ENCODE results near the gene BTNL9.

GRCh38 chr5:181063514-181063913 lies 23.4 kb downstream of the BTNL9 start:
- no peak for TF ChIP-seq CTCF (IDR thresholded peaks at IDR 0.05)
- no peak for TF ChIP-seq EP300 (IDR thresholded peaks at IDR 0.05)
- TF ChIP-seq POLR2A (IDR thresholded peaks at IDR 0.05) = no peak

All from upper lobe of left lung (tissue), 4 donors.